Neural cell (in vitro differentiated cells): ENCODE data around the gene LRGUK. TPM values are rescaled to one million over a fixed set of nuclear protein-coding genes. Genes with fewer than 3 reads are reported as not detected.

Experiments
- H2AFZ ChIP-seq: fragments of 200-600, 300-800 bp; sonication (generic), shearing (Covaris generic); 2 replicates; pipeline ENCODE4 v1.6.0; 2014; ENCODE audit warnings: low read depth, mild to moderate bottlenecking, antibody characterized with exemption, low read length, moderate library complexity
- H3F3A ChIP-seq: fragments of 200-600 bp; shearing (Covaris generic); 2 replicates; pipeline ENCODE4 v1.6.1; 2016; ENCODE audit warnings: mild to moderate bottlenecking, moderate library complexity, mixed read lengths, antibody characterized with exemption, low read length; ENCODE audit not compliant: insufficient read depth, poor library complexity, severe bottlenecking
- H3K27ac ChIP-seq: fragments of 200-600, 300-800 bp; sonication (generic), shearing (Covaris generic); 2 replicates; pipeline ENCODE4 v1.5.1; 2014; ENCODE audit warnings: mild to moderate bottlenecking, low read length, moderate library complexity
- H3K27me3 ChIP-seq: fragments of 300-800, 200-600 bp; sonication (generic), shearing (Covaris generic); 2 replicates; pipeline ENCODE4 v1.6.0; 2014; ENCODE audit warnings: mild to moderate bottlenecking, low read depth, low read length, moderate library complexity; ENCODE audit not compliant: insufficient read depth
- H3K36me3 ChIP-seq: fragments of 300-800, 200-600 bp; sonication (generic), shearing (Covaris generic); 2 replicates; pipeline ENCODE4 v1.5.1; 2014; ENCODE audit warnings: mild to moderate bottlenecking, antibody characterized with exemption, low read length, moderate library complexity; ENCODE audit not compliant: insufficient read depth
- H3K4me2 ChIP-seq: fragments of 300-800, 200-600 bp; sonication (generic), shearing (Covaris generic); 2 replicates; pipeline ENCODE4 v1.6.0; 2014; ENCODE audit warnings: mild to moderate bottlenecking, low read length
- H3K4me3 ChIP-seq: fragments of 300-800, 200-600 bp; sonication (generic), shearing (Covaris generic); 2 replicates; pipeline ENCODE4 v1.5.1; 2014; ENCODE audit warnings: mild to moderate bottlenecking, low read length, moderate library complexity
- H3K79me2 ChIP-seq: fragments of 200-600 bp; shearing (Covaris generic); replicated peaks from 2 replicates; pipeline ENCODE4 v1.6.0; 2014; ENCODE audit warnings: mild to moderate bottlenecking, low read length, moderate library complexity; ENCODE audit not compliant: insufficient read depth
- H3K9ac ChIP-seq: fragments of 300-800, 200-600 bp; sonication (generic), shearing (Covaris generic); 2 replicates; pipeline ENCODE4 v1.6.1; 2016; ENCODE audit warnings: mild to moderate bottlenecking, low read length, mixed read lengths
- H3K9me2 ChIP-seq: fragments of 200-600 bp; shearing (Covaris generic); 2 replicates; pipeline ENCODE4 v1.6.1; 2016; ENCODE audit warnings: mild to moderate bottlenecking, low read length, mixed read lengths; ENCODE audit not compliant: insufficient read depth
- H3K9me3 ChIP-seq: fragments of 200-600, 300-800 bp; sonication (generic), shearing (Covaris generic); 2 replicates; pipeline ENCODE4 v1.6.1; 2016; ENCODE audit warnings: mild to moderate bottlenecking, mixed run types, low read length, moderate library complexity, mixed read lengths
- H4K20me1 ChIP-seq: fragments of 200-600 bp; shearing (Covaris generic); 2 replicates; pipeline ENCODE4 v1.6.1; 2016; ENCODE audit warnings: mild to moderate bottlenecking, mixed run types; ENCODE audit not compliant: insufficient read depth
- CTCF ChIP-seq: fragments of 450-650 bp; IDR thresholded peaks from 2 replicates; pipeline ENCODE4 v1.5.1; 2014; ENCODE audit warnings: antibody characterized with exemption, mild to moderate bottlenecking, moderate library complexity; ENCODE audit not compliant: poor library complexity, severe bottlenecking
- EP300 ChIP-seq: fragments of 450-650 bp; conservative IDR thresholded peaks from 2 replicates; pipeline ENCODE4 v1.6.1; 2014; ENCODE audit warnings: antibody characterized with exemption, mild to moderate bottlenecking, moderate library complexity; ENCODE audit not compliant: poor library complexity, severe bottlenecking
- EZH2 ChIP-seq: fragments of 200-600, 300-800 bp; shearing (Covaris generic), sonication (generic); IDR thresholded peaks from 2 replicates; pipeline ENCODE4 v1.6.1; 2014; ENCODE audit warnings: antibody characterized with exemption, low read length, borderline replicate concordance, mild to moderate bottlenecking; ENCODE audit not compliant: insufficient read depth, poor library complexity, severe bottlenecking
- MXI1 ChIP-seq: fragments of 450-650 bp; conservative IDR thresholded peaks from 2 replicates; pipeline ENCODE4 v1.6.1; 2014; ENCODE audit warnings: antibody characterized with exemption, mild to moderate bottlenecking; ENCODE audit not compliant: poor library complexity, severe bottlenecking
- POLR2AphosphoS5 ChIP-seq: IDR thresholded peaks from 2 replicates; pipeline ENCODE4 v1.6.1; 2012
- RAD21 ChIP-seq: fragments of 450-650 bp; conservative IDR thresholded peaks from 2 replicates; pipeline ENCODE4 v1.6.1; 2014; ENCODE audit warnings: antibody characterized with exemption, mild to moderate bottlenecking, moderate library complexity
- REST ChIP-seq: IDR thresholded peaks from 2 replicates; pipeline ENCODE4 v1.6.1; 2012; ENCODE audit warnings: borderline replicate concordance
- SMC3 ChIP-seq: fragments of 450-650 bp; conservative IDR thresholded peaks from 2 replicates; pipeline ENCODE4 v1.6.1; 2014; ENCODE audit warnings: antibody characterized with exemption, mild to moderate bottlenecking, moderate library complexity; ENCODE audit not compliant: poor library complexity
- TAF1 ChIP-seq: IDR thresholded peaks from 2 replicates; pipeline ENCODE4 v1.6.1; 2012; ENCODE audit warnings: low read depth
- polyA plus RNA-seq: library from polyadenylated mRNA; depleted of rRNA; stranded (reverse); fragments of >200 nt; gene quantifications from 2 replicates; pipeline ENCODE4 v1.2.3, GENCODE V29; 2014

LRGUK gene
- polyA plus RNA-seq, 1 donor from 2014 or later = 4.9 TPM

GRCh38 chr7:134210227-134210626 is 83.1 kb downstream of the LRGUK start:
- Histone ChIP-seq H3F3A (no peaks in the 10 kb centered on the region), H3K9ac (no peak overlapping the region), H3K79me2 (no peaks in the 10 kb centered on the region), H3K27ac (no peak overlapping the region), H4K20me1 (no peaks in the 10 kb centered on the region), H3K9me2 (no peaks in the 10 kb centered on the region), H3K27me3 (no peaks in the 10 kb centered on the region), H3K9me3 (no peaks in the 10 kb centered on the region), H3K4me2 (no peak overlapping the region), H2AFZ (no peak overlapping the region), H3K4me3 (no peak overlapping the region), H3K36me3 (no peaks in the 10 kb centered on the region)
- TF ChIP-seq REST = no peak
- no peak for TF ChIP-seq SMC3
- TF ChIP-seq EP300 = no peak
- no peak for TF ChIP-seq MXI1
- no peak for TF ChIP-seq EZH2
- TF ChIP-seq RAD21 = no peak
- TF ChIP-seq TAF1 = no peak
- no peak for TF ChIP-seq CTCF
- TF ChIP-seq POLR2AphosphoS5 = no peak

GRCh38 chr7:134210976-134211663 is 84.0 kb downstream of the LRGUK start:
- Histone ChIP-seq H3K36me3 (no peaks in the 10 kb centered on the region), H3K9ac (no peak overlapping the region), H3K9me3 (no peaks in the 10 kb centered on the region), H3K4me2 (no peak overlapping the region), H4K20me1 (no peaks in the 10 kb centered on the region), H3K27me3 (no peaks in the 10 kb centered on the region), H3K9me2 (no peaks in the 10 kb centered on the region), H3K79me2 (no peaks in the 10 kb centered on the region), H3K4me3 (no peak overlapping the region), H2AFZ (no peak overlapping the region), H3K27ac (no peak overlapping the region), H3F3A (no peaks in the 10 kb centered on the region)
- no peak for TF ChIP-seq EP300
- TF ChIP-seq RAD21 = no peak
- no peak for TF ChIP-seq POLR2AphosphoS5
- no peak for TF ChIP-seq CTCF
